ENCODE data around the gene CHST3.
"Not testable (repeated sequence)": the region's sequence is repeated elsewhere in the genome, so short reads cannot be mapped to it uniquely, and the experiment has no call there.

The CHST3 gene

DNA sequence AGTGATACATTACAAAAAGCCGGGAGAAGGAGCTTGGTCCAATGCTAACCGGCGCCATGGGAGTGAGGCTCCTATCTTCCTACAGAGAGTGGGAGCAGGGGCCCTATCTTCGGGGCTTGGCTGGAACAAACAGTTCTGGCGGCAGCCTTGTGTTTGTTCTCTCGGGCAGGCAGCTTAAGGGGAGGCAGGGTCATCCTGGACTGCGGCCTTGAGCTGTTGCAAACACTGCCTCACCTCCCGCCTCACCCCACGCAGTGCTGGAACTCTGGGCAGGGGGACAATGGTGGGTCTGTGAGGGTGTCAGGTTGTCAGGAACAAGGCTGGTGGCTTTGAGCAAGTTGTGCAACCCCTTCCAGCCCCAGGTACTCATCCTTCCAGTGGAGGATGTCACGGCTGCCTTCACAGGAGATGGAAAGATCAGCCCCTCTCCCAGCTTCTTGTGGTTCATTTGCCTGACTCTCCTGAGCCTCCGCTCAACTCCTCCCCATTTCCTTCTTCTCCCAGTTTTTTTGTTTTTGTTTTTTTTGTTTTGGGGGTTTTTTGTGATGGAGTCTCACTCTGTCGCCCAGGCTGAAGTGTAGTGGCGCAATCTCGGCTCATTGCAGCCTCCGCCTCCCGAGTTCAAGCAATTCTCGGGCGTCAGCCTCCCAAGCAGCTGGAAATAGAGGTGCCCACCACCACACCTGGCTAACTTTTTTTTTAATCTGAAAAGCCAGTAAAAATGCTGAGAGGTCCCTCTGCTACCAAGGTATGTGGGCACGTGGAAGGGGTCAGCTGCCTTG is 66.8 kb downstream of the CHST3 start:
- DNase-seq (ENCODE audit: low spot score) = no peak

DNA sequence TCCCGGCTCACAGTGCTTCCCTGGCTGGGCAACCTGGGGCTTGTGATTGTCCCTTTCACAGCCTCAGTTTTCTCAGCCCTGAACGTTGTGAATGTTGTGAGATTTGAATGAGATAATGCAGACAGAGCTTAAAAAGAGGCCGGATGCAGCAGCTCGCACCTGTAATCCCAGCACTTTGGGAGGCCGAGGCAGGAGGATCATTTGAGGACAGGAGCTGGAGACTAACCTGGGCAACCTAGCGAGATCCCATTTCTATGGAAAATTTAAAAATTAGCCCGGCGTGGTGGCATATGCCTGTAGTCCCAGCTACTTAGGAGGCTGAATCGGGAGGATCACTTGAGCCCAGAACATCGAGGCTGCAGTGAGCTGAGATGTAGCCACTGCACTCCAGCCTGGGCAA is 67.5 kb downstream of the CHST3 start:
- DNase-seq (ENCODE audit: low spot score) = no peak

DNA sequence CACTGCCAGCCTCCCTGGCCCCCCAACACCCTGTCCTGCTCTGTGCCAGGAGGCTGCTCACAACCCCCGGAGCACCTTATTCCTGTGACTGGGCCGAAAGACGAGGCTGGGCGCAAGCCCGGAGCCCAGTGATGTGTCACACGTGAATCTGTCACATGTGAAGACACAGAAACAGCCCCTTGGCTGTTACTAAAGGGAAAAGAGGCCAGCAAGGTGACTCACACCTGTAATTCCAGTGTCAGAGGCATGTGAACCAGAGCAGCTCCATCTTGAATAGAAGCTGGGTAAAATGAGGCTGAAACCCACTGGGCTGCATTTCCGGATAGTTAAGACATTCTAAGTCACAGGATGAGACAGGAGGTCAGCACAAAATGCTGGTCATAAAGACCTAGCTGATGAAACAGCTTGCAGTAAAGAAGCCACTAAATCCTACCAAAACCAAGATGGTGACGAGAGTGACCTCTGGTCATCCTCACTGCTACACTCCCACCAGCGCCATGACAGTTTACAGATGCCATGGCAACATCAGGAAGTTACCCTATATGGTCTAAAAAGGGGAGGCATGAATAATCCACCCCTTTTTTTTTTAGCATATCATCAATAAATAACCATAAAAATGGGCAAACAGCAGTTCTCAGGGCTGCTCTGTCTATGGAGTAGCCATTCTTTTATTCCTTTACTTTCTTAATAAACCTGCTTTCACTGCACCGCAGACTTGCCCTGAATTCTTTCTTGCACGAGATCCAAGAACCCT is 68.4 kb downstream of the CHST3 start:
- not testable (repeated sequence) for DNase-seq (ENCODE audit: low spot score)

DNA sequence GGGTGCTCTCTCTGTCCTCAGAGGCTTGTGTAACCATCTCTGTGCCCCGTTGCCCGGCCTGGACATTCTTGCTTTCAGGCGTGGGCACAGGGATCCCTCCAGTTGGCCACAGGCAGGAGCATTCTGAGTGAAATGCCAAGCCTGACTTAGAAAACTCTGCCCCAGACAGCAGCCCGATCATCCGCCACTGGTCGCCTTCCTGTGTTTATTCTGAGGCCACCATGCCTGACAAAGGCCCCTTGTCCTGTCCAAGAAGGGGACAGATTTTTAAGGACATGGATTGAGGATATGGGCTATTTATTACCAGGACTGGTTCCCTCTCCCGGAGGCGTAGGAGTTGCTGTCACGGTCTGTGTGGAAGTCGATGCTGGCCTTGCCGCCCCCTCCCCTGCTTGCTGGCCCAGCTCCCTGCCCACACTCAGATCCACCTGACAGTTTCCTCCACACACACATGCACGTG is 69.9 kb downstream of the CHST3 start:
- DNase-seq (ENCODE audit: low spot score) = no peak

DNA sequence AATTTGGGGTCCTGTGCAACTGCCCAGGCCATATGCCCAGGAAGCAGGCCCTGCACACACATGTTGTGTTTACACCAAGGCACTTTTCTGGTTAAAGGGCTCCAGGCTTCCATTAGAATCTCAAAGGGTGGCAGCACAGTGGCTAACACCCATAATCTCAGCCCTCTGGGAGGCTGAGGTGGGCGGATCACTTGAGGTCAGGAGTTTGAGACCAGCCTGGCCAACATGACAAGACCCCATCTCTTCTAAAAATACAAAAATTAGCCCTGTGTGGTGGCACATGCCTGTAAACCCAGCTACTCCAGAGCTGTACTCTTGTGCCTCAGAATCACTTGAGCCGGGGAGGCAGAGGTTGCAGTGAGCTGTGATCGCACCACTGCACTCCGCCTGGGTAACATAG is 70.6 kb downstream of the CHST3 start:
- no peak for DNase-seq (ENCODE audit: low spot score)

DNA sequence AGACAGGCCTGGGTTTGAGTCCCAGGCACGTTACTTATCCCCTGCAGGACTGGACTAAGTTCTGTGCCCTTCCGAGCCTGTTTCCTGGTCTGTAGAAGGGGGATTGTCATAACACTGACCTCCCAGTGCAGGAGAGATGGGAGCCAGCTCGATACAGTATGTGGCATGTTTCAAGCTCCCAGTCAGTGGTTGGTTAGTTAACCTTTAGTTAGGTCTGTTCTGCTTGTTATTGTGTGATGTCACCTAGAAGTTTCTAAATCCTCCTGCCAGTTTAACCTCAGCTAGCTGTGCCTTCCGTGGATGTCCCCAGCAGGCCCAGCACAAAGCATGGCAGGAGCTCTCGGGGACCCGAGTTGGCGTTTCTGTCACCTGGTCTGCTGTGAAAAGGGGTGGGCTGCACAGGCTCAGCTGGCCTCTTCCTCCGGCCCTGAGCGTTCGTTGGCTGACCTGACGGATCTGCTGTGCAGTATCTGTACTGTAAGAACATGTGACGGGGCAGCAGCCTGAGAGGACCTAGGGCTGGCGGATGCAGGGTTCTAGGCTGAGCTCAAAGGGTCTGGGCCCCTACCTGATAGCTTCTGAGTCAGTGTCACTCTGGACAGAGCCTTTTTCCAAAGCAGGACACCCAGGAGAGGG is 71.2 kb downstream of the CHST3 start:
- no peak for DNase-seq (ENCODE audit: low spot score)

DNA sequence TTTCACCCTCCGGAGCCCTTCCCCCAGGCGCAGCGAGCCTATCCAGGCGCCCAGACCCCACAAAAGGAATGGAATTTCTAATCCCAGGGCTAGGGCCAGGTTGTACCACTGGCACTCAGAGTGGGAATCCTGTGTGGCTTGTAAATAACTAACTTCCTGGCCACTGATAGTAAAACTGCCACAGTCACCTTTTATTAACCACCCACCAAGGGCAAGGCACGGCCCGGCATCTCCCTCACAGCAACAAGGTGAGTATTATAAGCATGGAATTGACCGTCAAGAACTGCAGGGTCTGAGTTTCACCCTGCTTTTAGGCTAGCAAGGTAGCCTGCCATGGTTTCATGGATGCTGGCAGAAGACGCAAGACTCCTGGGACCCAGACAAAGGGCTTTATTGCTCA is 73.1 kb downstream of the CHST3 start:
- DNase-seq (ENCODE audit: low spot score) = no peak

DNA sequence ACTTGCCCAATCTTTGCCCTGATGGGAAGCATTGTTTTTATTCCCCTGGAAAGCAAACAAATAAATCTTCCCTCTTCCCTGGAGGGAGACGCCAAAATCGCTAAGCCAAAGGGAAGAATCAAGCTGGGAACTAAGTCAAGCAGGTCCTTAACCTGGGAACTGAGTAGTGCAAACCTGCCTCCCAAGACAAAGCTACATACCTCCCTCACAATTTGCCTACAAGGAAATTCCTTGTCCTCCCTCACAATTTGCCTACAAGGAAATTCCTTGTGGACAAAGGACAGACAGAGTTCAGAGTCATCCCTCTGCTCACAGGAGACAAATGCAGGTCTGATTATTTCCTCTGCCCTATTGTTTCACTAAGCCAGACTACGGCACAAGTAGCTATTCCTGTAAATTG is 73.6 kb downstream of the CHST3 start:
- DNase-seq (ENCODE audit: low spot score) = no peak

DNA sequence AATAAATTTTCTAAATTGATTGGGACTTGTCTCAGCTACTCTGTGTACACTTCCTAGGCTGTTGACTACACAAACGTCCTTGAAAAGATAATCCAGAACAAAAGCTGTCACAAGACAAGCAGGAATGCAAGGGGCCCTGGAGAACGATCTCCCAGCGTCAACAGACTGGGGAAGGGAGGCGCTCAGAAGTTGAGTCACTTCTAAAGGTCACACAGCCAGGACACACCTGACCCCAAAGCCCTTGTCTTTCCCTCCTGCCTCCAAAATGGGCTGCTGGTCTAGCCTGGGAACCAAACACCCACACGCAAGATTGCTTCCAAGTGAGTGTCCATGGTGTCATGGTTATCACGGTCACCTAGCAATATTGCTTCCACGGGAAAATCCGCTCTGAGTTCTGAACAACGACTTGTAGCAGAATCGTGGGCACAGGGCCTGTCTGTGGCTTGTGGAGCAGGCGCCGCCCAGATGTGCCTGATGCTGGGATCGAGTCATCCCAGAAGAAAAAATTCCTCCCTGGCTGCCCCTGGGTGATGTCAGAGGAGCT is 74.3 kb downstream of the CHST3 start:
- peak; percentile 91 for DNase-seq (ENCODE audit: low spot score)

DNA sequence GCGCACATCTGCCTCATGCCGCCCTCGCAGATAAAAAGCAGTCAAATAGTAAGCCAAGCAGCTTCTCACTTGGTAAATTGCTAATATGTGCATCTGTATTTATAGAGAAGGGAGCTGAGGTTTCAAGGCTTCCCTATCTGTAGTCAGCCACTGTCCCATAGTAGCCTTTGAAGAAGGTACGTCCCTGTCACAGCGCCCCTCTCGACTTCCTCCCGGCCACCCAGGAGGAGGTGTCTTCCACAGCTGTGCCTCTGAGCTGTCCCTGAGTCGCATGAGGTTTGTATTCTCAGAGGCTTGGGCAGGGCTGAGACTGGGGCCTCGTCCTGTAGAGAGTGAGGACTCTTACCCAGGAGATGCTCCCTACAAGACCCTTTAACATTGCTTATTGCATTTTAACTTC is 75.2 kb downstream of the CHST3 start:
- no peak for DNase-seq (ENCODE audit: low spot score)

DNA sequence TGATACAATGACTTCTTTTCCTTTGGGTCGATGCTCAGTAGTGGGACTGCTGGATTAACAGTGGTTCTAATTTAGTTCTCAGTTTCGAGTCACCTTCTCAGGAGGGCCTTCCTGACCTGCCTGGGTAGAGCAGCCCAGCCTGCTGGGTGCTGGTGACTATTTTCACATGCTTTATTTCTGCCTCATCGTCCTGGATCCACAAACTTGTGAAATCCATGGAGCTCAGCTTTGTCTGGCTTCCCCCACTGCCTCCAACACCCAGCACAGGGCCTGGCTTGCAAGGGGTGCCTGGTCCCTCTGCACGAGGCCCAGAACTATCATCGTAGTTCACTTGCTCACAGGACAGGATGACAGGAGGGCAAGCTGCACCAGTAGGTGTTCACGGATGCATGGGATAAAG is 77.3 kb downstream of the CHST3 start:
- no peak for DNase-seq (ENCODE audit: low spot score)

DNA sequence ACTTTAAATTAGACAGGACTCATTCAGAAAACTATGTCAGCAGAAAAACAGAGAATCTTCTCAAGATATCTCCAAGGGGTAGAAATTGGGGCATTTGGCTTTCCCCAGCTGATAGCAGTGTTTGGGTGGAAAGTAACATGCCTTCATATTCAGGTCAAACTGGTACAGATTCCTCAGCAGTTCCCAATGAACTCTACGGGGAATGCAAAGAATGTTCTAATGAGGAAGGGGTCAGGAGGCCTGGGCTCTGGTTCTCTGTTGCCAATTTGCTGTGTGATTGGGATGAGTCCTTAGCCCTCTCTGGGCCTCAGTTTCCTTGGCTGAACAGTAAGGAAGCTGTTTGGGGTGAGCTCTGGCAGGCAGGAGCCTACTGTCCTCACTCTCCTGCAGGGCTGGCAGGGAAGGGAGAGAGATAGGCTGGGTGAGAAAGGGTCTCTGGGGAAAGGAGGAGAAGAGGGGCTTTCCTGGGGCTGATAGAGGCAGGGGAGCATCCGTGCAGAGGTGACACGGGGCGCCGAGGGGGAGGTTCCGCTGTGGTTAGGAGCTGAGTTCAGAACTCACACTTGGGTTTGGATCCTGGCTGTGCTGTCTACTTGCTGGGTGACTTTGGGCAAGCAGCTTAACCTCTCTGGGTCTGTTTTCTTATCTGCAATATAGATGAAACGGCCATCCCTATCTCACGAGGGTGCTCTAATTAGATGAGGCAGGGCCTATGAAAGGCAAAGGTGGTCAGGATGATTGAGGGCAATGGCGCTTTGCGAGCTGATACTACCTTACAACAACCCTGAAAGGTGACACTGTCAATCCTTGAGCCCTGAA is 79.0 kb downstream of the CHST3 start:
- DNase-seq (ENCODE audit: low spot score) = no peak

DNA sequence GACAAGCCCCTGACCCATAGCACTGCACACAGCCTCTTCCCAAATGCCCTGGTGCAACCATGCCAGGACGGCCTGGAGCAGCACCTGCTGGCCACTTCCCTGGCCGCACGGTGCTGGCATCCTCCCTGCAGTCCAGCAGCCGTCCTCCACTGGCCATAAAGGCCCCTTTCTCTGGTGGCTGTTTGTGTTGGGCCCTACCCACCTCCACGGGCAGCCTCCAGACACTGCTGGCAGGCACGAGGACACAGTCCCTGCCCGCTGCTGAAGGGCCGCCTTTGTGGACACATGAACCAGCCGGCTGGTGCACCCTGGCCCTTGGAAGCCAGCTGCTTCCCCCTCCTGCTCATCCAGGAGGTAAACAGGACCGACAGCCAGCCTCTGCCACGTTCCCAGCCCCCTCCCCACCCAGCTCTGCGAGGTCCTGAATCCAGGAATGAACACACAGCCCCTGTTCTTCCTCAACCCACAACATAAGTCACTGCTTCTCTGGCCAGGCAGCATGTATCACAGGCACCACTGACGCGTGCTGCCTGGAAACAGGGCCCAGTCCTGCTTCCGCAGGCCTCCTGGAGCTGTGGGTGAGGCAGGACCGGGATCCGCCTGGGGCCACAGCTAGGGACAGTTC is 80.3 kb downstream of the CHST3 start:
- no peak for DNase-seq (ENCODE audit: low spot score)

DNA sequence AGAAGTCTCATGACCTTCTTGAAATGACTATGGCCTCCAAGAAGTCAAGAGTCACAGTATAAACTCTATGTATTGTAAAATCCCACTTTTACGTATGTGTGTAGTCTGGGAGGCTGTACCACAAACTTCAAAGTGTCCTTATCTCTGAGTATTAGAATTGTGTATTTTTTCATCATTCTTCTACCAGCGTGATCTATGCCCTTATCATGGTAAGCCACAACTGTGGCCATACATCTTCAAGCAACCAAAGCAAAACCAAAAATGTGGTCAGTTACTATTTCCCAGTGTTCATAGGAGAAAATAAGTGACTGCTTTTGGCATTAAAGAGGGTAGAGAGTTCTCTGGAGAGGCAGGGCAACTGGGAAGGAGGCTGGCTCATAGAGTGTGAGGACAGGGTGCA is 81.4 kb downstream of the CHST3 start:
- no peak for DNase-seq (ENCODE audit: low spot score)

DNA sequence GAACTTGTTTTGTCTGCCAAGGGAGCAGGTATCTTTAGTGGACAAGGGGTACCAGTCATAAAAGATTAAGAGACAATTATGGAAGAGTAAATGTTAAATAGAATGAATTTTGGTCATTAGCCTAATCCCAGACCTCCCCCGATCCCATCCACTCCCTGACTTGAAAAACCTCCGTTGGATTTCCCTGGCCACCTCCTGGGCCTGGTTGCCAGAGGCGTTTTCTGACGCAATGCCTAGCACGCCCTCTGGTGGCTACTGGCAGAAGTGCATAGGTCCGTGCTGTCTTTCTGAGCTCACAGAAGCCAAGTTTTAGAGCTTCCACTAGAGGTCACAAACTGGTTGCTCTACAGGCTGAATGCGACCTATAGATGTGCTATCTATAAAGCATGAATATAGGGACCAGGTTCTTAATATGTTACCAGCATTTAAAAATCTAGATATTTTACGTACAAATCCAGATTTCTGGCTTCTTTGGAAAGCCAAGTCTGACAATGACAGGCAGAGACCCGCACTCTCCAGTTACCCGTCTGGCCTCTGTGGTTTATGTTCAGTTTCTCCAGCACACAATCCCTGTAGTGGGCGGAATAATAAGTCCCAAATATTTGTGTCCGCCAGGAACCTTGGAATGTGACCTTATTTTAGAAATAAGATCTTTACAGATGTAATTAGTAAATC is 84.4 kb downstream of the CHST3 start:
- peak; percentile 93 for DNase-seq (ENCODE audit: low spot score)

DNA sequence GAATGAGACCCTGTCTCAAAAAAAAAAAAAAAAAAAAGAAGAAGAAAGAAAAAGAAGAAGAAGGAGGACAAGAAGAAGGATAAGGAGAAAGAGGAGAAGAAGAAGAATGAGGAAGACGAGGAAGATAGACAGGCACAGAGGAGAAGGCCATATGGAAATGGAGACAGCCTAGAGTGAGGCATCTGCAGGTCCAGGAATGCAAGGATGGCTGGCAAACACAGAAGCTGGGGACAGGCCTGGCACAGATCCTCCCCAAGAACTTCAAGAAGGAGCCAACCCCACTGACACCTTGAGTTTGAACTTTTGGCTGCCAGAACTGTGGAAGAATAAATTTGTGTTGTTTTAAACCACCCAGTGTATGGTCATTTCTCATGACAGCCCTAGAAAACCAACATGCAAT is 85.3 kb downstream of the CHST3 start:
- no peak for DNase-seq (ENCODE audit: low spot score)

DNA sequence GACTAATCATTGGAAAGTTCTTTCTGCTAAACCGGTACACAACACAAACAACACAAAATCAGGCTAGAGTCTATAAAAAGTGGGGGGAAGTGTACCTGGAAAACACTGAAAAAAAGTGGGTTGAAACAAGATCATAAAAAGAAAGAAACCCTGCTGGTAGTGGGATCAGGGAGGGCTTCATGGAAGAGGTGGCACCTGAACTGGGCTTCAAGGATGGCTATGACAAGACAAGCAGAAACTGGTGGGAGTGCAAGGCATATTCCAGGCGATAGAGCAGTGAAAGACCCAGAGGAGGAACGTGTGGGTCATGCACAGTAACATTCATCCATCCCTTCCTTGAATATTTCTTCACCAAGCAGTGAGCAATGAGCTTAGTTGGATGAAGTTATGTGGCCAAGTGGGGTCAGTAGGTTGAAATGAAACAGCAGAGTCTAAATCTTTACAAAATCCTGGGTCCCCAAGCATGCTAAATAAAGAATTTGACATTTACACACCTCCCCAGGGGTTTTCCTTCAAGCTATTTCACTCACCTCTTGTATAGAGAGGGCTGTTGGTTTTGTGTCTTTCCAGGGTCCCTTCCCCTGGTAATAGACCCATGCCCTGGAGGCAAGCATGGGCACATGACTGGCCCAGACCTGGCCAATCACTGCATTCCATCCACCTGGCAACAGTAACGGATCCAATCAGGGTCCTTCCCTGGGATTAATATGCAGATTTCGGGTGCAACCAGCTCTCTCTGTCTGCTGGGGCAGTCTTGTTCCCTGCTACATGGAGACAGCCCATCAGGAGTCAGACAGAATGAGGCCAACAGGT is 86.0 kb downstream of the CHST3 start:
- DNase-seq (ENCODE audit: low spot score) = no peak

DNA sequence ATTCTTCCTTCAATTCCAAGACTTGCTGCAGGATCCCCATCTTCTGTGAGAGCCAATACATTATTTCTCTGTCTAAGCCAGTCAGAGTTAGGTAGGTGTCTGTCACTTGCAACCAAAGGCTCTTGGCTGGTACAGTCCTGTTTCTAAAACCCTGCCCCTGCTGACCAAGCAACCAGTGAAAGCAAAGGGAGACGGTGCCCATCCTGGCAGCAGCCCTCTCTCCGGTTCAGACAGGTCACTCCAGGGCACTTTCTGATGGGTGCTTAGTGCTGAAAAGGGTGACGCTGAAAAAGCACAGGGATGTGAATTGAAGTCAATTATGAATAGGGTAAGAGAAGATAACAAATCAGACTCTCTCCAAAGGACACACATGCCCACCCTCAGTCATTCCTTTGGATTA is 86.7 kb downstream of the CHST3 start:
- DNase-seq (ENCODE audit: low spot score) = no peak

DNA sequence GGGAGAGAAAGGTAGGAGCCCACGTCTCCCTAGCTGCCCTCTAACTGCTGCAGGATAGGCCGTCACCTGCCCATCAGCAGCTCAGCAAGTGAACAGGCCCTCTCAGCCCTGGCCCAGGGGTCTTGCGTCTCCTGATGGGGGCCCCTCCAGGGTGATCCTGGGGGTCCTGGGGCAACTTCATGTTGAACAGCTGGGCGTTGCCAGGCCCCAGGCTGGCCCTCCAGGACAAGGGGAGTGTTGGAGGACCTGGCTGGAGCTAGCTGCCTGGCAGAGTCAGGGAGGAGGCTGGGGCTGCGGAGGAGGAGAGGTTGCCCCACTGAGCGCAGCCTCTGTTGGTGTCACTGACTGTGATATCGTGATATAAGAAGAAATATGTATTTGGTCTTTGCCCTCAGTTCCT is 89.5 kb downstream of the CHST3 start:
- DNase-seq (ENCODE audit: low spot score) = no peak

DNA sequence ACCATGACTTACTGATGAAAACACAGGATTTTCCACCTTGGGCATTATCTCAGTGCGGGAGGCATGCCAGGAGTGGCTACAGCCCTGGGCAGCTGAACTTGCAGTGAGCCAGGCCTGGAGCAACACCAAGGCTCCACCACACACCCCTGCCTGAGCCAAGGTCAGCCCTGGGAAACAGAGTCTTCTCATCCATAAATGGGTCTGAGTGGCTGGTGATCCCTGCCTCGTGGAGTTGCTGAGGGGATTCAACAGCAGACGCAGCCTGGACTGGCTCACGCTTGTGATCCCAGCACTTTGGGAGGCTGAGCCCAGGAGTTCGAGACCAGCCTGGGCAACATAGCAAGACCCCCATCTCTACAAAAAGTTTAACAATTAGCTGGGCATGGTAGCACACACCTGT is 91.9 kb downstream of the CHST3 start:
- DNase-seq (ENCODE audit: low spot score) = no peak
